Esophagus mucosa (tissue), 1 donor: ENCODE results near the gene SEPHS2. TPM values are rescaled to one million over a fixed set of nuclear protein-coding genes. Genes with fewer than 3 reads are reported as not detected.
"Not testable (repeated sequence)": the region's sequence is repeated elsewhere in the genome, so short reads cannot be mapped to it uniquely, and the experiment has no call there.

Source experiments
- ATAC-seq: fragments of 200-7000 bp; cut with Tn5 transposase; one replicate; pipeline ENCODE4 v1.9.1; 2020
- total RNA-seq: library from RNA; stranded (reverse); gene quantifications from one replicate; pipeline ENCODE4 v1.2.4, GENCODE V29; 2023
- donor health status: DM: yes; HTN: yes; CAD: no.

Gene SEPHS2
- total RNA-seq, 1 donor from 2014 or later: 21.6 TPM

DNA sequence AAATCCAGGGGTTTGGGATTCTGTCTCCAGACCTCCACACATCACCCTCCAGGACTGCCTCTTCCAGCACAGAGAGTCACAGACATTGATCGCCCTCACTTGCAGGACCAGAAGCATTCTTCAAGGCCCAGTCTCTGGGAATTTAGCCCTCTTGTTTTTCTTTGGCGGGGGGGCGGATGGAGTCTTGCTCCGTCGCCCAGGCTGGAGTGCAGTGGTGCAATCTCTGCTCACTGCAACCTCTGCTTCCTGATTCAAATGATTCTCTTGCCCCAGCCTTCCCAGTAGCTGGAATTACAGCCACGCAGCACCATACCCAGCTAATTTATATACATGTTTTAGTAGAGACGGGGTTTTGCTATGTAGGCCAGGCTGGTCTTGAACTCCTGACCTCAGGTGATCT is 18.4 kb upstream of the SEPHS2 start:
- no peak for ATAC-seq

DNA sequence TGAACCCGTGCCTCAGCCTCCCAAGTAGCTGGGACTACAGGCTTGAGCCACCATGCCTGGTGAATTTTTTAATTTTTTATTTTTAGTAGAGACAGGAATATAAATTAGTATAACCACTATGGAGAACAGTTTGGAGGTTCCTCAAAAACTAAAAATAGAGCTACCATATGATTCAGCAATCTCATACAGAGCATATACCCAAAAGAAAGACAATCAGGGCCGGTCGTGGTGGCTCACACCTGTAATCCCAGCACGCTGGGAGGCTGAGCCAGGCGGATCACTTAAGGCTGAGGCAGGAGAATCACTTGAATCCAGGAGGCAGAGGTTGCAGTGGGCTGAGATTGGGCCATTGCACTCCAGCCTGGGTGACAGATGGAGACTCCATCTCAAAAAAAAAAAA is 15.8 kb upstream of the SEPHS2 start:
- not testable (repeated sequence) for ATAC-seq

DNA sequence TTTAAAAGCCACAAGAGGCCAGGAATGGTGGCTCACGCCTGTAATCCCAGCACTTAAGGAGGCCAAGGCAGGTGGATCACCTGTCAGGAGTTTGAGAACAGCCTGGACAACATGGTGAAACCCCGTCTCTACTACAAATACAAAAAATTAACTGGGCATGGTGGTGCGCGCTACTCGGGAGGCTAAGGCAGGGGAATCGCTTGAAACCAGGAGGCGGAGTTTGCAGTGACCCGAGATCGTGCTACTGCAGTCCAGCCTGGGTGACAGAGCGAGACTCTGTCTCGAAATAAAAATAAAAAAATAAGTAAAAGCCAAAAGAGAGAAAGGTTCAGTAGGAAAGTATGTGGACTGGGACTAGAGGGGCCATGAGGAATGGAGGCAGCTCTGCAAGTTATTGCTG is 13.8 kb upstream of the SEPHS2 start:
- ATAC-seq: no peak

DNA sequence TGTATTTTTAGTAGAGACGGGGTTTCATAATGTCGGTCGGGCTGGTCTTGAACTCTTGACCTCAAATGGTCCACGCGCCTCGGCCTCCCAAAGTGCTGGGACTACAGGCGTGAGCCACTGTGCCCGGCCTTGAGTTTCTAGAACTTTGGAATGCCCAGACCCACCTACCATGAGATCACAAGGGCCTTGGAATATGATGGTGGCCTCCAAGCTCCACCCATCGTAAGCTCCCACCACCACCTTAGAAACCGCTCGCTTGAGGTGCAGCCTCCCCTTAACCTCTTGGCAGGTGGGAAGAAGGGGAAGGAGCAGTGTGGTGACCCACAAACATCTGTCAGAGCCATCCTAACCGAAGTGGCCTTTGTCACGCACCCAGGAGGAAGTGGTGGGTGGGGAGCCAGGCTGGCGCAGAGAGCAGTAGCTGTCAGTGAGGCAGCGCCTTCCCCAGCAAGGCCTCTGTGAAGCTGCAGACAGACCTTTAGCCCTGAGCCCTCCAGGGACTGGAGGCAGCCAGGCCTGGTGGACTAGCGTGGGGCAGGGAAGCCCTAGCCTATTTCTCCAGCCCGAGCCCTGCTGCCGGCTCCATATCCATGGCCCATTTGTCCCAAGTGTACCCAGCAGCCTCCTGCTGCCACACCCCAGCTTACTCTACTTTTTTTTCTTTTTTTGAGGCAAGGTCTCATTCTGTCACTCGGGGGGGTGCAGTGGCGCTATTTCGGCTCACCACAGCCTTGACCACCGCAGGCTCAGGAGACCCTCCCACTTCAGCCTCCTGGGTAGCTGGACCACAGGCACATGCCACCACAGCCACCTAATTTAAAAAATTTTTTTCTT is 13.1 kb upstream of the SEPHS2 start:
- ATAC-seq: peak; percentile 58

DNA sequence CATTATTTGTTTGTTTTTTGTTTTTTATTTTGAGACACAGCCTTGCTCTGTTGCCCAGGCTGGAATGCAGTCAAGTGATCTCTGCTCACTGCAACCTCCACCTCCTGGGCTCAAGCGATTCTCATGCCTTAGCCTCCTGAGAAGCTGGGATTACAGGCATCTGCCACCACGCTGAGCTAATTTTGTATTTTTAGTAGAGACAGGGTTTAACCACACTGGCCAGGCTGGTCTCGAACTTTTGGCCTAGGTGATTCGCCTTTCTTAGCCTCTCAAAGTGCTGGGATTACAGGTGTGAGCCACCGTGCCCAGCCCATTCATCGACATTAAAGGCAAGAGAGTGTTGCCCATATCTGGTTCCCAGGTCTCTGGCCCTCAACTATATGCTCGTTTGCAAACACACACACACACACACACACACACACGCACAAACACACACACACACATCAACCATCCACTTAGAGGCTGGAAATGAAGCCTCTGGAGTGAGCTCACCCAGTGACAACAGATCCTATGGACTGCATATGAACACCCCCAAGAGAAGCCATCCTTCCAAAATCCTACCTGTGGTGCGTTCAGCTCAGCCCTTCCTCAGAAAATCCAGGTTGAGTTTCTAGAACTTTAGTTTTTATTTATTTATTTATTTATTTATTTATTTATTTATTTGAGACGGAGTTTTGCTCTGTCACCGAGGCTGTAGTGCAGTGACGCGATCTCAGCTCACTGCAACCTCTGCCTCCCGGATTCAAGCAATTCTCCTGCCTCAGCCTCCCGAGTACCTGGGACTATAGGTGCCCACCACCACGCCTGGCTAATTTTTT is 12.3 kb upstream of the SEPHS2 start:
- ATAC-seq: no peak

DNA sequence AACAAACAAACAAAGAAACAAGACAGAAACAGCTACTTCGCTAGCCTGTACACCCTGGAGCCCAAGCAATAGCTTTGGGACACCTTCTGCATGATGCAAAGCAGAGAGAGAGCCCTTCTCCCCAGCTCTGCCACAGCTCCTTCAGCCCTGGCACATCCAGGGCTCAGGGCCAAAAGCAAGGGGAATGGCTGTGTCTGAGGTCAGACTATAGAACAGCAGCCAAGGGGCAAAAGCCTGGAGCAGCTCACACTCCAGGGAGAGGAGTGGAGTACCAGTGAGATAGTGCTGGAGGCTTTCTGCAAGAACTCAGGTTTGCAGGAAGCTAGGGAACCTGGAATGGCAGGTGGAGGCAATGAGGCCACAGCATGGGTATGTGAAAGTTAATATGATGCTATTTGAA is 11.6 kb upstream of the SEPHS2 start:
- ATAC-seq: no peak

DNA sequence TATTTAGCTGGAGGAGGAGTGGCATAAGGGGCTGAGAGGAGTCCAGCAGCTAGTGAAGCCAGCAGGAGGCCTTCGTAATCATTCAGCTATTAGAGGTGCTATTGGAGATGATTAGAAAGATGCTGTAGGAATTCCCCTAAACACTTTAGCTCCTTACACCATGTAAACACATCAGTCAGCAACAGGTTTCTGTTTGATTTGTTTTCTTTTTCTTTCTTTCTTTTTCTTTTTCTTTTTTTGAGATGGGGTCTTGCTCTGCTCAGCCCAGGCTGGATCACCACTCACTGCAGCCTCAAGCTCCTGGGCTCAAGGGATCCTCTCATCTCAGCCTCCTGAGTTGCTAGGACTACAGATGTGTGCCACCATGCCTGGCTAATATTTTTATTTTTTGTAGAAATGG is 10.6 kb upstream of the SEPHS2 start:
- ATAC-seq: no peak

DNA sequence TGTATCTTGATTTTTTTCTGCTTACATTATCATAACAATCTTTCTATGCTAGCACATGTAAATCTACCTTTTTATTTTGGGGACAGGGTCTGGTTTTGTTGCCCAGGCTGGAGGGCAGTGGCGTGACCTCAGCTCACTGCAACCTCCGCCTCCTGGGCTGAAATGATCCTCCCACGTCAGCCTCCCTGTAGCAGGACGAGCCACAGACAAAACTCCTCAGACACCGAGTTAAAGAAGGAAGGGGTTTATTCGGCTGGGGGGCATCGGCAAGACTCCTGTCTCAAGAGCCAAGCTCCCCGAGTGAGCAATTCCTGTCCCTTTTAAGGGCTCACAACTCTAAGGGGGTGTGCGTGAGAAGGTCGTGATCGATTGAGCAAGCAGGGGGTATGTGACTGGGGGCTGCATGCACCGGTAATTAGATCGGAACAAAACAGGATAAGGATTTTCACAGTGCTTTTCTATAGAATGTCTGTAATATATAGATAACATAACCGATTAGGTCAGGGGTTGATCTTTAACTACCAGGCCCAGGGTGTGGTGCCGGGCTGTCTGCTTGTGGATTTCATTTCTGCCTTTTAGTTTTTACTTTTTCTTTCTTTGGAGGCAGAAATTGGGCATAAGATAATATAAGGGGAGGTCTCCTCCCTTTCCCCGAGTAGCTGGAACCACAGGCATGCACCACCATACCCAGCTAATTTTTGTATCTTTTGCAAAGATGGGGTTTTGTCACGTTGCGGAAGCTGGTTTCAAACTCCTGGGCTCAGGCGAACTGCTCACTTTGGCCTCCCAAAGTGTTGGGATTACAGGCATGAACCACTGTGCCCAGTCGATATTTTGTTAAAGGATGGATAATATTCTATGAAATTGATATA is 7.3 kb upstream of the SEPHS2 start:
- ATAC-seq: not testable (repeated sequence)

DNA sequence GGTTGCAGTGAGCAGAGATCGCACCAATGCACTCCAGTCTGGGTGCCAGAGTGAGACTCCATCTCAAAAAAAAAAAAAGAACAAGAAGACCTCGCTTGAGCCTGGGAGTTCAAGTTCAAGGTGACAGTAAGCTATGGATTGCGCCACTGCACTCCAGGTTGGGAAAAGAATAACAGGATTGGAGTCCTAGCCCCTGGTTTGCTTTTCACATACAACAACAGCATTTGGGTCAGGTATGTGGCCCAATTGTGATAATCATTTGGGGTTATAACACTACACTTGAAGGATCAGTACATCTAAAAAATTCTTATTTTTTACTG is 3.4 kb upstream of the SEPHS2 start:
- ATAC-seq: no peak

DNA sequence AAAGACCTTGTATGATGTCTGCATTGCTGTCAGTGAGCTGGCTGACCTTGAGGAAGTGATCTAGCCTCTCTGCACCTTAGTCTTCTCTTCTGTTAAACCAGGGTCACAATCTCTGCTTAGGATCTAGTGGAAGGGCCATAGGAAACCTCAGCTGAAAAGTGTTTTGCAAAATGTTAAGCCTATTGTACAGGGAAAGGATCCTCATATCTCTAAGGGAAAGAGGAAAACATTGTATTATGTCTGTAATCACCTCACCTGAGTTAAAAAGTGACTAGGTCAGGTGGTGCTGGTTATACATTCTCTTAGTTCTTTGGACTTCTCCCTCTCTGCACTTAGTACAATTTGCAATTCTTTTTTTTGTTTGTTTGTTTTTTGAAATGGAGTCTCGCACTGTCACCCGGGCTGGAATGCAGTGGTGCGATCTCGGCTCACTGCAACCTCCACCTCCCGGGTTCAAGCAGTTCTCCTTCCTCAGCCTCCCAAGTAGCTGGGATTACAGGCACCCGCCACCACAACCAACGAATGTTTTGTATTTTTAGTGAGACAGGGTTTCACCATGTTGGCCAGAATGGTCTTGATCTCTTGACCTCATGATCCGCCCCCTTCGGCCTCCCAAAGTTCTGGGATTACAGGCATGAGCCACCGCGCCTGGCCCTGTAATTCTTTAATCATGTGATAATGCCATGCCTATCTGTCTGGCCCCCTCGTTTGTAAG is 2.0 kb upstream of the SEPHS2 start:
- ATAC-seq: no peak

DNA sequence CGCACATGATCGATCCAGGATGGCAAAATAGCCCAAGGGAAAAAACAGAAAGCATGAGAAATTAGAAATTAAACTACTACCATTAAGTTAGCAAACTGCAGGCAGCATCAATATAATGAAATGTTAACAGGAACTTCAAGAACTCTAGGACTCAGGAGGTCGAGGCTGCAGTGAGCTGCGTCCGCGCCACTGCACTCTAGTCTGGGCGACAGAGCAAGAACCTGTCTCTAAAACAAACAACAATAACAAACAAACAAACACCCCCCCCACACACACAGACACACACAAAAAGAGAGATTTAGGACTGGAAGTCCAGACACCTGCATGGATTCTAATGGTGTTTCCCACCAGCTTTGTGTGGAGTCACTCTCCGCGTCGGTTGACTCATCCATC is 525 bp upstream of the SEPHS2 start:
- ATAC-seq: no peak

DNA sequence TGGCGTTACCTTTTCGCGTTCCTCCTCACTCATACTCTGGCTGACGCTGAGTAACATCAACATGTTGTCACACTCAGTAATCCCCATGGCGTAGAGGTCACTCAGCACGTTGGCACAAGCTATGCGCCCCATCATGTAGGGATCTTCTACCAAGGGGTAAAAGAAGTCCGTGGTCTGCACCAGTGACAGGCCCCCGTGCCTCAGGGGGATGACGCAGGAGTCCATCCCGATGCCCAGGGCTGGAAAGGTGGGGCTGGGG is 596 bp downstream of the SEPHS2 start:
- ATAC-seq: peak; percentile 57

DNA sequence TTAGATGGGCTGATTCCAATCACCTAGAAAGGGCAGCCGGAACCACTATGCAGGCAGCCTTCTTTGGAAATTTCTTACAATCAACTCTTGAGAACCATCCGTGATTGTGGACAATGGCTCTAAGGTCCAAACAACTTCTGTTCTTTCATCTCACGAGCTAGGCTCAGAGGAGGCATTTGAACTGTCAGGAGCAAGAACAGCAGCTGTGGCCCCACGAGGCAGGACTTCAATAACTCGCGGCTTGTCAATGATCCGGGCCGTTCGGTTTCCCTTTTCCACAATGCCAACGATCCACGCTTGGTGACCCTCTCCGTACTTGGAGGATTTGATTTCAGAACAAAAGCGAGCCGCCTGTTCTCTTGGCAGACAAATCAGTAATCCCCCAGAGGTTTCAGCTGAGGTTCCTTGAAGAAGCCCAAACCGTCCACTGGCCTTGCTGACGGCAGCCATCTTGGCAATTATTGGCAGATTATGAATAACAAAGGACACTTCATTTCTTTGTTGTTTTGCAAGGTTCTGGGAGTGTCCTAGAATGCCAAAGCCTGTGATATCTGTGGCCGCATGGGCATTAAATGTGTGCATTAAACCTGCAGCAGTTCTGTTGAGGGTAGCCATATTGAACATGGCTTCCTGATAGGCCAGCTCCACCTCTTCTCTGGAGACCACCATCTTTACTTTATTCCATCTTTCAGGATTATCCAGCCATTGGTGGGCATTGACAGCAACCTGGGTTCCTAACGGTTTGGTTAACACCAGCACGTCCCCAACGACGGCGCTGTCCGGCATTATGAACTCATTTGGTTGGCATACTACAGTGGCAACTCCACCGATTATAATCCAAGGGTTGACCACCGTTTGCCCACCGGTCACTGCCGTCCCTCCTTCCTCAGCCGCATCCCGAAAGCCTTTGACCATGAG is 1.2 kb downstream of the SEPHS2 start:
- ATAC-seq: no peak

DNA sequence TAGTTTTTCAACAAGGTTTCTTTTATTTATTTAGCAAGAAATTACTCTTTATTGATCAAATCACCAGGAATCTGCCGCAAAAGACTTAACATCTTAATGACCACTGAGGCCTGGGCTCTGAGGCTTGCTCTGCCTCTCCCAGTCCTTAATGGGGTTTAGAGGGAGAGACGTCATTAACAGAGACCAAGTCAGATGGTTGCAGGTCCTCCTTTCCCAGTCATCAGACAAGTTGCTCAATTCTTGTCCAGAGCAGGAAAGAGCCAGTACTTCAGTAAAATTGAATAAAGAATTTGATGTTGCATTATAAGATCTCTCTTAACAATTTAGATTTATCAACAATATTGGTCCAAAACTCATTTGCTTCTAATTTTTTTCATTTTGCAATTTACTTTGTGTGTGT is 2.0 kb downstream of the SEPHS2 start:
- ATAC-seq: no peak

DNA sequence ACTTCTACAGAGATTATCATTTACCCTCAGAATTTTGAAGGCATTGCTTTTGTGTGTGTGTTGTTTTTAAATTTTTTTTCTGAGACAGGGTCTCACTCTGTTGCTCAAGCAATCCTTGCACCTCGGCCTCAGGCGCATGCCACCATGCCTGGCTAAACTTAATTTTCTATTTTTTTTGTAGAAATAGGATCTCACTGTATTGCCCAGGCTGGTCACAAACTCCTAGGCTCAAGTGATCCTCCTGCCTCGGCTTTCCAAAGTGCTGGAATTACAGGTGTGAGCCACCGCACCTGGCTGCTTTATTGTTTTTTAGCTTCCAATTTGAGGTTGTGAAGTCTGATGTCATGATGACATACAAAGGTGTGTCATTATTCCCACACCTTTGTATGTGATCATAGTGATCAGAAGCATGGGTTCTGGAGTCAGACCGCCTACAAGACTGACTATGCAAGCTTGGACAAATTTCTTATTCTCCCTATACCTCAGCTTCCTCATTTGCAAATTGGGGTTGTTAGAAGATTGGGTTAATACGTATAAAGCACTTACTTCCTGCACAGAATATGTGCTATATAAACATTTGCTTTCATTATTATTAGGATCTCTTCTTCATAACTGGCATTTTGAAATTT is 5.8 kb downstream of the SEPHS2 start:
- ATAC-seq: peak; percentile 52

DNA sequence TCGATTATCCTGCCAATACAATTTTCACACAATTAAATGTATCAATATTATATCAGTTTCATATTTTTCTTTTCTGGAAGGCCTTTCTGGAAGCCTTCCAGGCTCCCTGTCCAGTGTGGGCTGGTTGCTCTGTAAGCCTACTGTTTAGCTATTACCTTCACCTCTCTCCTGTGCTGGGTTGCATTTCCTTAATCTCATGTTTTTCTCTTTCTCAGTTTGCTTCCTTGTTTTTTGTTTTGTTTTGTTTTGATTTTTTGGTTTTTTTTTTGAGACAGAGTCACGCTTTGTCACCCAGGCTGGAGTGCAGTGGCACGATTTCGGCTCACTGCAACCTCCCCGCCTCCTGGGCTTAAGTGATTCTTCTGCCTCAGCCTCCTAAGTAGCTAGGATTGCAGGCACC is 6.8 kb downstream of the SEPHS2 start:
- no peak for ATAC-seq

DNA sequence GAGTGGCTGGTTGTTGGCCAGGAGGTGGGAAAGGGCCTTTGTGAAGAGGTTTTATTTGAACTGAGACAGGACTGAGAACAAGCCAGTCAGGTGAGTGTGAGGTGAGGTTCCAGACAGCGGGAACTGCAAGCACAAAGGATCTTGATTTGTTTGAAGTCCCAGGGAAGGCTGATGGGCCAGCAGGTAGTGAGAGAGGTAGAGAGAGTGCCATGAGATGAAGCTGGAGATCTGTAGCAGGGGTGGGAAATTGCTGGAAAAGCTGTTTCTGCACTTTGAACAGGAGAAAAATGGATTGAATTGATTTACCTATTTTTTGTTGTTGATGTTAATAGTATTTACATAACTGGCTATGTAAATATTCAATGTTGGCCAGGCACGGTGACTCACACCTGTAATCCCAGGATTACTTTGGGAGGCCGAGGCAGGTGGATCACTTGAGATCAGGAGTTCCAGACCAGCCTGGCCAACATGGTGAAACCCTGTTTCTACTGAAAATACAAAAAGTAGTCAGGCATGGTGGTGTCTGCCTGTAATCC is 8.1 kb downstream of the SEPHS2 start:
- ATAC-seq: peak; percentile 36

DNA sequence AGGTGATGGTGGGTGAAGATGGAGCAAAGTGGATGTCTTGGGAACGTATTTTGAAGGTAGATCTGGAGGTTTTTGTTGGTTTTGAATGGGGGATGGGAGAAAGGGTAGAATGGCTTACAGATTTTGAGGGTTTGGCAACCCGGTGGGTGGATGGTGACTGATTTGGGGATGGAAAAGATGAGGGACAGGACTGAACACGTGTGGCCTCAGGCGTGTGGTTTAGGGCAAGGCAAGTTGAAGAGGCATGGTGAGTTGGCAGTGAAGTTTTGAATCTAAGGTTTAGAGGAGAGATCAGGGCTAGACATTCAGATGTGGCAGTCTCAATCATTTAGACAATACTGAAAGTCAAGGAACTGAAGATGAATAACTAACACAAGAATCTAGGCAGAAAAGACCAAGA is 10.8 kb downstream of the SEPHS2 start:
- ATAC-seq: no peak

DNA sequence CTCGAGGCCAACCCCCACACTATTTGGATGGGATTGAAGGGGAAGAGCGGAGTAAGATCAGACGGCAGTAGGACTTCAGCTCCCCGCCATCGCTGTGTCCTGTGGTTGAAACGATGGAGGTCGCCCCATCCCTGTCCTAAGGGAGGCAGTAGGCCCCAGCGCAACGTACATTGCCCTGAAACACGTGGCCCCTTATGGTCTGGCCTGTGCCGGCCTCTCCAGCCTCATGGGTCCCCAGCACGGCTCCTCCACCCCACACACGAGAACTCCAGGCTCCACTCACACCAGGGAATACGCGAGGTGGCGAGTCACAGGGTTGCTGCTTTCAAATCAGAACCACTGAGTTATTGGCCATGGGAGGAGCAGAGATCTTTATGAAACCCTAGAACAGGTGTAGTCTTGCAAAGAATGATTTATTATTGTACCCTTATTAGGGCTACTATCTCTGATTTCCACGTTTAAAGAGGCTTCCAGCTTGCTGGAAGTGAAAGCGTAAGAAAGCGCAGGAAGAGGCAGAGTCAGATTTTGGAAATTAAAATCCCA is 15.2 kb downstream of the SEPHS2 start:
- ATAC-seq: peak; percentile 22

DNA sequence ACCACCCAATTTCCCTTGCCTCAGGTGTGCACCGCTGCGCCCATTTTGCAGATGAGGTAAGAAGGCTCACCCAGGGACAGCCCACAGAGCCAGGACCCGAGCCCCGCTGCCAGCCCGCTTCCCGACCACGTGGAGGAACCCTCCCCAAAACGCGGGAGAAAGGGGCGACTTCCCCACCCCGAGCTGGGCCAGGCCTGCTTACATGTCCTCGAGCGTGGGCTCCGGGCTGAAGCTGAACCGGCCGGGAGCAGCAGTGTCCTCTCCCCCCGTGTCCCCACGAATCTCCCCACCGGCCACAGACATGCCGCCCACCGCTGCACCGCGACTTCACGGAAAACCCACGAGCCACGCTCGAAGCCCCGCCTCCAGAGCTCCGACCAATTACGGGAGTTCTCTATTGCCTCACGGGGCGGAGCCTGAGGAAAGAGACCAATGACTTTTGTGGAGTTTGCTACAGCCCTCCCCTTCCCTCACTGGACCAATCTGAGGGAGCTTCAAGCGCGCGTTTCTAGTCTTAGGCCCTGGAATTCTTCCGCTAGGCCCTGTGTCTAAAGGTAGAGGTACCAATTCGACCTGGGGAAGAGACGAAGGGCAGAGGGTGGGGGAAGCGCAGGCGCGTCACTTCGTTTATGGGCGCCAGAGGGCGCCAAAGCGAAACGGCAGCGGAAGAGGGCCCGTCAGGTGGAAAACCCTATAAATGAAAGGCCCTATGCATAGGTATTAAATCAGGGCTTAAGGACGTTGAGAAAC is 15.8 kb downstream of the SEPHS2 start, which contains the start of gene DCTPP1:
DCTPP1 (minus strand) TSS at position 353 of the 750 bp plus-strand sequence; CDS start at position 303, 50 bp downstream.
- ATAC-seq: peak; percentile 98
